Vagina (tissue), 2 donors: ENCODE measurements around the gene TAF3. TPM values are rescaled to one million over a fixed set of nuclear protein-coding genes. Genes with fewer than 3 reads are reported as not detected.

Experiments
- DNase-seq, 2 donors: peaks; one replicate each; pipeline ENCODE4 v3.0.0-alpha.2; 2017; ENCODE audit errors: extremely low spot score in 2 of 2
- H3K27ac ChIP-seq: fragments of 200-600 bp; sonication (generic); one replicate; pipeline ENCODE4 v1.5.1; 2019
- H3K27me3 ChIP-seq: fragments of 200-600 bp; sonication (generic); one replicate; pipeline ENCODE4 v1.5.1; 2019
- H3K36me3 ChIP-seq, 2 donors: fragments of 200-600 bp; sonication (generic); one replicate each; pipeline ENCODE4 v1.5.1; 2017 to 2019
- H3K4me1 ChIP-seq: fragments of 200-600 bp; sonication (generic); one replicate; pipeline ENCODE4 v1.5.1; 2019
- H3K4me3 ChIP-seq, 2 donors: fragments of 200-600 bp; sonication (generic); 1 replicate in 1 of 2; 2 replicates in 1 of 2; pipeline ENCODE4 v1.5.1; 2016 to 2019
- H3K9me3 ChIP-seq: fragments of 200-600 bp; sonication (generic); one replicate; pipeline ENCODE4 v1.5.1; 2019
- CTCF ChIP-seq, 3 experiments: fragments of 450-650 bp in 2 of 3; fragments of 200-600 bp in 1 of 3; sonication (generic) in 1 of 3; IDR thresholded peaks; one replicate each; pipeline ENCODE4 v1.5.1; 2017 to 2019; ENCODE audit warnings: antibody characterized with exemption in 3 of 3, mild to moderate bottlenecking in 2 of 3, moderate library complexity in 2 of 3
- POLR2A ChIP-seq, 2 donors: fragments of 450-650 bp; IDR thresholded peaks; one replicate each; pipeline ENCODE4 v1.6.1; 2017; ENCODE audit warnings: antibody characterized with exemption in 2 of 2, mild to moderate bottlenecking in 2 of 2, moderate library complexity in 2 of 2
- POLR2AphosphoS5 ChIP-seq, 2 donors: sonication (generic); formaldehyde crosslinking; IDR thresholded peaks; one replicate each; pipeline ENCODE4 v1.9.0; 2017; ENCODE audit warnings: antibody characterized with exemption in 2 of 2, mild to moderate bottlenecking in 2 of 2, low read depth in 1 of 2; ENCODE audit not compliant: insufficient read depth in 1 of 2
- intact Hi-C: fragments of 100-400 bp; cut with DNase I; formaldehyde crosslinking; loops from one replicate; pipeline ENCODE4 v1.15.1; 2023
- total RNA-seq: library from RNA; depleted of rRNA; stranded (reverse); fragments of >200 nt; gene quantifications from one replicate; pipeline ENCODE4 v1.2.3, GENCODE V29; 2016

TAF3 gene
- total RNA-seq, 1 donor from 2014 or later = 9.8 TPM

GRCh38 chr10:7866176-7866575 lies 47.9 kb downstream of the TAF3 start:
- H3K36me3 ChIP-seq = no peaks in the 10 kb centered on the region
- no peak overlapping the region for H3K27ac ChIP-seq
- intact Hi-C loops = no loop called here
- H3K27me3 ChIP-seq = no peaks in the 10 kb centered on the region
- TF ChIP-seq POLR2A (IDR thresholded peaks at IDR 0.05) = no peak
- no peak for TF ChIP-seq POLR2AphosphoS5 (IDR thresholded peaks at IDR 0.05; ENCODE audit: insufficient read depth in 1 of 2, low read depth in 1 of 2)
- H3K4me1 ChIP-seq = no peaks in the 10 kb centered on the region
- DNase-seq = no peak
- H3K4me3 ChIP-seq = no peak overlapping the region
- H3K9me3 ChIP-seq = peaks cover 4% of the 10 kb centered on the region

- no peak for DNase-seq
- Histone ChIP-seq H3K9me3 (no peaks in the 10 kb centered on the region), H3K4me3 (peak overlapping the region in 1 of 2 donors; percentile 19), H3K4me1 (no peaks in the 10 kb centered on the region), H3K27me3 (no peaks in the 10 kb centered on the region), H3K36me3 (no peaks in the 10 kb centered on the region), H3K27ac (no peak overlapping the region)
- intact Hi-C loops = loop anchor here (10.0 kb wide), 1 partner anchor 1333 kb away; no protein-coding TSS in a partner anchor
- TF ChIP-seq POLR2A (IDR thresholded peaks at IDR 0.05) = no peak
- TF ChIP-seq CTCF (IDR thresholded peaks at IDR 0.05) = peak; percentile 50 to 64 (median 55)
- TF ChIP-seq POLR2AphosphoS5 (IDR thresholded peaks at IDR 0.05; ENCODE audit: insufficient read depth in 1 of 2, low read depth in 1 of 2) = no peak
Observed at GRCh38 chr10:7872041-7872442, 53.7 kb downstream of the TAF3 start.

GRCh38 chr10:7874864-7875263 lies 56.6 kb downstream of the TAF3 start:
- no peaks in the 10 kb centered on the region for H3K4me1 ChIP-seq
- intact Hi-C loops = loop anchor here (10.0 kb wide), 1 partner anchor 1330 kb away; no protein-coding TSS in a partner anchor
- no peak for DNase-seq
- H3K9me3 ChIP-seq = no peaks in the 10 kb centered on the region
- no peak overlapping the region for H3K27ac ChIP-seq
- TF ChIP-seq POLR2AphosphoS5 (IDR thresholded peaks at IDR 0.05; ENCODE audit: insufficient read depth in 1 of 2, low read depth in 1 of 2) (no peak), POLR2A (IDR thresholded peaks at IDR 0.05) (no peak), CTCF (IDR thresholded peaks at IDR 0.05) (no peak)
- H3K36me3 ChIP-seq = no peaks in the 10 kb centered on the region
- no peaks in the 10 kb centered on the region for H3K27me3 ChIP-seq
- H3K4me3 ChIP-seq = no peak overlapping the region

GRCh38 chr10:7876541-7877127 lies 58.3 kb downstream of the TAF3 start:
- no peaks in the 10 kb centered on the region for H3K27me3 ChIP-seq
- no peak for DNase-seq
- no peaks in the 10 kb centered on the region for H3K9me3 ChIP-seq
- TF ChIP-seq CTCF (IDR thresholded peaks at IDR 0.05) (no peak), POLR2A (IDR thresholded peaks at IDR 0.05) (no peak), POLR2AphosphoS5 (IDR thresholded peaks at IDR 0.05; ENCODE audit: insufficient read depth in 1 of 2, low read depth in 1 of 2) (no peak)
- no peaks in the 10 kb centered on the region for H3K4me1 ChIP-seq
- no peak overlapping the region for H3K27ac ChIP-seq
- intact Hi-C loops = loop anchor here (10.0 kb wide), 1 partner anchor 1328 kb away; no protein-coding TSS in a partner anchor
- H3K36me3 ChIP-seq = no peaks in the 10 kb centered on the region
- H3K4me3 ChIP-seq = no peak overlapping the region

GRCh38 chr10:7881119-7881518 lies 62.8 kb downstream of the TAF3 start:
- intact Hi-C loops = no loop called here
- H3K27me3 ChIP-seq = no peaks in the 10 kb centered on the region

More at GRCh38 chr10:7881119-7881518, 62.8 kb downstream of the TAF3 start:
- no peaks in the 10 kb centered on the region for H3K36me3 ChIP-seq
- TF ChIP-seq CTCF (IDR thresholded peaks at IDR 0.05) (no peak), POLR2AphosphoS5 (IDR thresholded peaks at IDR 0.05; ENCODE audit: insufficient read depth in 1 of 2, low read depth in 1 of 2) (no peak), POLR2A (IDR thresholded peaks at IDR 0.05) (no peak)
- DNase-seq = no peak
- H3K4me1 ChIP-seq = no peaks in the 10 kb centered on the region
- no peak overlapping the region for H3K27ac ChIP-seq
- H3K4me3 ChIP-seq = no peak overlapping the region
- H3K9me3 ChIP-seq = no peaks in the 10 kb centered on the region
